A673 (cell line): ENCODE results near the gene CLIC5. TPM values are rescaled to one million over a fixed set of nuclear protein-coding genes. Genes with fewer than 3 reads are reported as not detected.

Experiments
- BruUV-seq: library from RNA; stranded (reverse); fragments of 400-500 nt; replicated peaks from 2 replicates; lab custom pipeline; 2021; lab: Mats Ljungman, UMichigan
- CTCF ChIA-PET: fragments of 300-600 bp; sonication (Branson Sonifier 250); formaldehyde crosslinking; loops from one replicate; lab custom pipeline; 2022; ENCODE audit warnings: antibody characterized with exemption; lab: Charles Lee
- POLR2A ChIA-PET: fragments of 300-600 bp; sonication (Branson Sonifier 250); formaldehyde crosslinking; loops from one replicate; lab custom pipeline; 2022; ENCODE audit warnings: antibody characterized with exemption; ENCODE audit not compliant: low non-redundant PET; lab: Charles Lee
- DNase-seq: peaks from one replicate; pipeline ENCODE4 v3.0.0-alpha.2; 2015; ENCODE audit warnings: low spot score
- H3K27ac ChIP-seq: fragments of 200-600 bp; sonication (generic); 2 replicates; pipeline ENCODE4 v1.5.1; 2016; ENCODE audit warnings: mixed run types, low read depth, mild to moderate bottlenecking, mixed read lengths, antibody characterized with exemption, low read length; ENCODE audit not compliant: poor library complexity, severe bottlenecking
- H3K27me3 ChIP-seq: fragments of 200-600 bp; sonication (generic); replicated peaks from 2 replicates; pipeline ENCODE4 v1.6.1; 2017; ENCODE audit warnings: mixed run types, low read depth, mild to moderate bottlenecking, mixed read lengths, antibody characterized with exemption, low read length; ENCODE audit not compliant: insufficient read depth, poor library complexity
- H3K36me3 ChIP-seq: fragments of 200-600 bp; sonication (generic); 2 replicates; pipeline ENCODE4 v1.6.1; 2016; ENCODE audit warnings: mixed run types, mild to moderate bottlenecking, mixed read lengths, antibody characterized with exemption, low read length; ENCODE audit not compliant: insufficient read depth, poor library complexity, severe bottlenecking
- H3K4me1 ChIP-seq: fragments of 200-600 bp; sonication (generic); 2 replicates; pipeline ENCODE4 v1.6.1; 2017; ENCODE audit warnings: mixed run types, mild to moderate bottlenecking, mixed read lengths, antibody characterized with exemption, low read length; ENCODE audit not compliant: insufficient read depth, poor library complexity, severe bottlenecking
- H3K4me3 ChIP-seq: fragments of 200-600 bp; sonication (generic); 2 replicates; pipeline ENCODE4 v1.5.1; 2016; ENCODE audit warnings: low read depth, mixed run types, mild to moderate bottlenecking, mixed read lengths, low read length; ENCODE audit not compliant: poor library complexity, severe bottlenecking
- H3K9me3 ChIP-seq: fragments of 200-600 bp; sonication (generic); 2 replicates; pipeline ENCODE4 v1.6.1; 2016; ENCODE audit warnings: mixed run types, low read depth, mild to moderate bottlenecking, mixed read lengths, antibody characterized with exemption, low read length; ENCODE audit not compliant: poor library complexity, severe bottlenecking
- EZH2 ChIP-seq: fragments of 200-600 bp; sonication (generic); IDR thresholded peaks from 2 replicates; pipeline ENCODE4 v1.6.1; 2017; ENCODE audit warnings: borderline replicate concordance, low read depth, mild to moderate bottlenecking, mixed read lengths, antibody characterized with exemption, low read length; ENCODE audit not compliant: poor library complexity, severe bottlenecking
- intact Hi-C: fragments of 100-400 bp; cut with micrococcal nuclease; formaldehyde crosslinking; loops from one replicate; pipeline ENCODE4 v1.10.0; 2022; ENCODE audit not compliant: unreplicated experiment
- total RNA-seq: library from RNA; stranded (reverse); gene quantifications from 2 replicates; pipeline ENCODE4 v1.2.3, GENCODE V29; 2021
- TF ChIP-seq, protein P1 (sequence below): fragments of 300-800, 200-600 bp; sonication (generic); conservative IDR thresholded peaks from 2 replicates; pipeline ENCODE4 v1.5.1; 2017; ENCODE audit warnings: low read depth, mild to moderate bottlenecking, antibody characterized with exemption, low read length, moderate library complexity, mixed read lengths

CLIC5 gene
- total RNA-seq, 1 experiment from 2014 or later, result not detected

- Histone ChIP-seq H3K36me3 (no peaks in the 10 kb centered on the region), H3K4me1 (no peaks in the 10 kb centered on the region), H3K9me3 (no peaks in the 10 kb centered on the region), H3K4me3 (no peak overlapping the region), H3K27ac (no peak overlapping the region), H3K27me3 (no peaks in the 10 kb centered on the region)
- no peak for DNase-seq
- intact Hi-C loops, result no loop called here
- ChIA-PET POLR2A (no interaction called here), CTCF (no interaction called here)
- no TSS peak for BruUV-seq
- TF ChIP-seq, protein P1, sequence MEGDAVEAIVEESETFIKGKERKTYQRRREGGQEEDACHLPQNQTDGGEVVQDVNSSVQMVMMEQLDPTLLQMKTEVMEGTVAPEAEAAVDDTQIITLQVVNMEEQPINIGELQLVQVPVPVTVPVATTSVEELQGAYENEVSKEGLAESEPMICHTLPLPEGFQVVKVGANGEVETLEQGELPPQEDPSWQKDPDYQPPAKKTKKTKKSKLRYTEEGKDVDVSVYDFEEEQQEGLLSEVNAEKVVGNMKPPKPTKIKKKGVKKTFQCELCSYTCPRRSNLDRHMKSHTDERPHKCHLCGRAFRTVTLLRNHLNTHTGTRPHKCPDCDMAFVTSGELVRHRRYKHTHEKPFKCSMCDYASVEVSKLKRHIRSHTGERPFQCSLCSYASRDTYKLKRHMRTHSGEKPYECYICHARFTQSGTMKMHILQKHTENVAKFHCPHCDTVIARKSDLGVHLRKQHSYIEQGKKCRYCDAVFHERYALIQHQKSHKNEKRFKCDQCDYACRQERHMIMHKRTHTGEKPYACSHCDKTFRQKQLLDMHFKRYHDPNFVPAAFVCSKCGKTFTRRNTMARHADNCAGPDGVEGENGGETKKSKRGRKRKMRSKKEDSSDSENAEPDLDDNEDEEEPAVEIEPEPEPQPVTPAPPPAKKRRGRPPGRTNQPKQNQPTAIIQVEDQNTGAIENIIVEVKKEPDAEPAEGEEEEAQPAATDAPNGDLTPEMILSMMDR, result no peak
- TF ChIP-seq EZH2, result no peak
Observed at GRCh38 chr6:45857827-45858226, 157.8 kb downstream of the CLIC5 start.

DNA sequence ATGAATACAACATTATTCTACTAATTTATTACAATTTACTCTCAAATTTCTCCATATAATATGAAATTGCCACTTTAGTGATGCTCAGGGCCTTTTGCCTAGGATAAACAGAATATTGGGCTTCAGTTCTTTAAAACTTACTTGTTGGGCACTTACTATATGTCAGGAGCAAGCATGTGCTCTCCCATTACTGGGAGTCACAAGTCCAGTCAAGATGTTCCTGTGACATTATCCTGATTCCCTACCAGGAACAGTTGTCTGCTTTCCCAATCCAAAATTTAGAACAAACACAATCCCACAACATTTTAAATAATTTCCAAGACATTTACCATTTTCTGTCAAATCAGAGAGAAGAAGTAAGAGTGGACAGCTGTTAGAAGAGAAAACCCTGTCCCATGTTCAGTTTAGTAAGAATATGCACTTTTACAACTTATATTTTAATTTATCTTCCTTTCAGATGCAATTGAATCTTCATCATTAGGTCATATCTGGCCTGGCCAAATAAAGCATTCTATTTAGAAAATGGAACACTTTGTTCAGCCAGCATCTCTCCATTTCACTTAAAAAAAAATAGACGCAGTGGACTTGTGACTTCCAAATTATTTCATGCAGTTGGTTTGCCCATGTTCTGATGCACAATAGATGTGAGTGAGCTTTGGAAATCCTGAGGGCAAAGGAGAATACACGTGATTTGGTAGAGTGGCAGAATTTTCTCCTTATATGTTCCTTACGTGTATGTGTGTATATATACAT lies 159.8 kb downstream of the CLIC5 start:
- no TSS peak for BruUV-seq
- Histone ChIP-seq H3K27ac (no peak overlapping the region), H3K36me3 (no peaks in the 10 kb centered on the region), H3K4me1 (no peaks in the 10 kb centered on the region), H3K9me3 (no peaks in the 10 kb centered on the region), H3K27me3 (no peaks in the 10 kb centered on the region), H3K4me3 (no peak overlapping the region)
- ChIA-PET CTCF (no interaction called here), POLR2A (no interaction called here)
- intact Hi-C loops, result no loop called here
- no peak for DNase-seq
- TF ChIP-seq, protein P1, result no peak
- no peak for TF ChIP-seq EZH2

DNA sequence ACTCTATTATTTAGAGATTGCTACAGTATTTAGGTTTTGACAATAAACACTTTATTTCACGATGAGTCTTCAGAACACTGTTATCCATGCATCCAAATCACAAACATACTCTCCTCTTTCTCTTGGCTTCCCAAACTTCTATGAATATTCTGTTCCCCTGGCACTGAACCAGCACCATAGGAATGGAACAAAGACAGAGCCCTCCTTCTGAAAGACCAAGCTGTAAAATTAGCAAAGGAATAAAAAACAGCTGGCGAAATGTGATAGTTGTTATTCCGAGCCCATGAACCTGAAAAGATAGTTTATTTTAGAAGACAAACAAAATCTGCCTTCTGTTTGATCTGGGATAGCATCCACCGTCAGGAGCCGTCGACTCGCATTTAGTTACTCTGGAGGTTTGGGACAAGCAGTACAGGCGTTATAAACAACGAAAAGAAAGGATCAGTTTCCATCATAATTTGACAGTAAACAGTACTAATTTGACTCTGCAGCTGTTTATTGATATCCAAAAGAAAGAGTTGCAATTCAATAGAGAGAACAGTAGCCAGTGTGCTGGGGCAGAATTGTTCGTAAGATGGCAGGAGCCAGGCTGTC lies 161.4 kb downstream of the CLIC5 start:
- Histone ChIP-seq H3K4me1 (no peaks in the 10 kb centered on the region), H3K36me3 (no peaks in the 10 kb centered on the region), H3K9me3 (no peaks in the 10 kb centered on the region), H3K27ac (no peak overlapping the region), H3K4me3 (no peak overlapping the region), H3K27me3 (no peaks in the 10 kb centered on the region)
- intact Hi-C loops, result no loop called here
- DNase-seq, result no peak
- POLR2A ChIA-PET, result no interaction called here
- no peak for TF ChIP-seq EZH2
- TF ChIP-seq, protein P1, result no peak
- BruUV-seq, result no TSS peak
- CTCF ChIA-PET, result no interaction called here
